Testis (tissue), 2 donors: ENCODE results near the gene STYXL1.

ENCODE experiments used
- POLR2A ChIP-seq: fragments of 450-650 bp; IDR thresholded peaks from one replicate; pipeline ENCODE4 v1.6.1; 2017; ENCODE audit warnings: antibody characterized with exemption, mild to moderate bottlenecking, moderate library complexity
- TF ChIP-seq, protein P1 (sequence below), 3 experiments: fragments of 450-650 bp in 2 of 3; fragments of 200-600 bp in 1 of 3; sonication (generic) in 1 of 3; IDR thresholded peaks; one replicate each; pipeline ENCODE4 v1.5.1; 2016 to 2019; ENCODE audit warnings: antibody characterized with exemption in 3 of 3, mild to moderate bottlenecking in 2 of 3, moderate library complexity in 1 of 3

GRCh38 chr7:75967487-75967997 is 80.3 kb downstream of the STYXL1 start:
- no peak for TF ChIP-seq POLR2A
- TF ChIP-seq, protein P1, sequence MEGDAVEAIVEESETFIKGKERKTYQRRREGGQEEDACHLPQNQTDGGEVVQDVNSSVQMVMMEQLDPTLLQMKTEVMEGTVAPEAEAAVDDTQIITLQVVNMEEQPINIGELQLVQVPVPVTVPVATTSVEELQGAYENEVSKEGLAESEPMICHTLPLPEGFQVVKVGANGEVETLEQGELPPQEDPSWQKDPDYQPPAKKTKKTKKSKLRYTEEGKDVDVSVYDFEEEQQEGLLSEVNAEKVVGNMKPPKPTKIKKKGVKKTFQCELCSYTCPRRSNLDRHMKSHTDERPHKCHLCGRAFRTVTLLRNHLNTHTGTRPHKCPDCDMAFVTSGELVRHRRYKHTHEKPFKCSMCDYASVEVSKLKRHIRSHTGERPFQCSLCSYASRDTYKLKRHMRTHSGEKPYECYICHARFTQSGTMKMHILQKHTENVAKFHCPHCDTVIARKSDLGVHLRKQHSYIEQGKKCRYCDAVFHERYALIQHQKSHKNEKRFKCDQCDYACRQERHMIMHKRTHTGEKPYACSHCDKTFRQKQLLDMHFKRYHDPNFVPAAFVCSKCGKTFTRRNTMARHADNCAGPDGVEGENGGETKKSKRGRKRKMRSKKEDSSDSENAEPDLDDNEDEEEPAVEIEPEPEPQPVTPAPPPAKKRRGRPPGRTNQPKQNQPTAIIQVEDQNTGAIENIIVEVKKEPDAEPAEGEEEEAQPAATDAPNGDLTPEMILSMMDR (IDR thresholded peaks at IDR 0.05), result no peak
